HCT116 (cell line): Measurements from ENCODE around the gene HORMAD2.

Experiments
- CEBPB ChIP-seq: IDR thresholded peaks from 2 replicates; pipeline ENCODE4 v1.6.1; 2012; ENCODE audit warnings: low read depth
- ELF1 ChIP-seq: IDR thresholded peaks from 2 replicates; pipeline ENCODE4 v1.6.1; 2012; ENCODE audit warnings: low read depth, borderline replicate concordance
- EZH2 ChIP-seq: fragments of 200-600 bp; sonication (generic); IDR thresholded peaks from 2 replicates; pipeline ENCODE4 v1.6.1; 2017; ENCODE audit warnings: antibody characterized with exemption, mixed run types
- JUND ChIP-seq: IDR thresholded peaks from 2 replicates; pipeline ENCODE4 v1.6.1; 2012
- POLR2A ChIP-seq: IDR thresholded peaks from 2 replicates; pipeline ENCODE4 v1.7.0; 2011; ENCODE audit warnings: borderline replicate concordance; ENCODE audit not compliant: insufficient read depth, insufficient read length; ENCODE audit errors: extremely low read depth
- POLR2AphosphoS5 ChIP-seq: IDR thresholded peaks from 2 replicates; pipeline ENCODE4 v1.6.1; 2011; ENCODE audit warnings: mild to moderate bottlenecking, low read depth, low read length, moderate library complexity
- RAD21 ChIP-seq: IDR thresholded peaks from 2 replicates; pipeline ENCODE4 v1.6.1; 2012; ENCODE audit warnings: low read depth, mild to moderate bottlenecking
- SIN3A ChIP-seq: IDR thresholded peaks from 2 replicates; pipeline ENCODE4 v1.6.1; 2012; ENCODE audit warnings: low read depth
- ZNF274 ChIP-seq: fragments of 200-500 bp; sonication (Bioruptor generic); IDR thresholded peaks from 2 replicates; pipeline ENCODE4 v1.6.1; 2014; ENCODE audit warnings: mild to moderate bottlenecking, low read depth, low read length, inconsistent platforms
- TF ChIP-seq, protein P1 (sequence below), 3 experiments: fragments of 200-600 bp in 1 of 3; sonication (generic) in 1 of 3; IDR thresholded peaks in 2 of 3; conservative IDR thresholded peaks in 1 of 3; 2 replicates each; pipeline ENCODE4 v1.5.1; 2012 to 2017; ENCODE audit warnings: low read depth in 2 of 3, low read length in 2 of 3, antibody characterized with exemption in 1 of 3, borderline replicate concordance in 1 of 3, control low read depth in 1 of 3, mild to moderate bottlenecking in 1 of 3, mixed read lengths in 1 of 3, mixed run types in 1 of 3, moderate library complexity in 1 of 3; ENCODE audit not compliant: insufficient read depth in 1 of 3
- TF ChIP-seq, protein P2 (sequence below): IDR thresholded peaks from 2 replicates; pipeline ENCODE4 v1.6.1; 2012; ENCODE audit warnings: low read depth
- TF ChIP-seq, protein P3 (sequence below): IDR thresholded peaks from 2 replicates; pipeline ENCODE4 v1.6.1; 2012
- TF ChIP-seq, protein P4 (sequence below): IDR thresholded peaks from 2 replicates; pipeline ENCODE4 v1.6.1; 2012

DNA sequence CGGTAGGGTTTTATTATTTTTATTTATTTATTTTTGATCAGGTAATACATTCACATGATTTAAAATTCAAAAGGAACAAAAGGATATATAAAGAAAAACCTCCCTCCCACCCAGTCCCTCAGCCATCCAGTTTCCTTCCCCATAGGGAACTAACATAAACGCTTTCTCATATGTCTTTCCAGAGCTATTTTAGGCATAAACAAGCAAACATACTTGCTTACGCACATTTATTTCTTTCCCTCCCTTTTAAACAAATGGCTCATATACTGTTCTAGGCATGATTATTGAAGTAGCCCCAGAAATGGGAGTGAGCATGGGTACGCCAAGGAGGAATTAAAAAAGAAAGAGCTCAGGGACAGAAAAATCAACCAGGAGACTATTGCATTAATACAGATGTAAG is 102.6 kb downstream of the HORMAD2 start:
- TF ChIP-seq, protein P1, sequence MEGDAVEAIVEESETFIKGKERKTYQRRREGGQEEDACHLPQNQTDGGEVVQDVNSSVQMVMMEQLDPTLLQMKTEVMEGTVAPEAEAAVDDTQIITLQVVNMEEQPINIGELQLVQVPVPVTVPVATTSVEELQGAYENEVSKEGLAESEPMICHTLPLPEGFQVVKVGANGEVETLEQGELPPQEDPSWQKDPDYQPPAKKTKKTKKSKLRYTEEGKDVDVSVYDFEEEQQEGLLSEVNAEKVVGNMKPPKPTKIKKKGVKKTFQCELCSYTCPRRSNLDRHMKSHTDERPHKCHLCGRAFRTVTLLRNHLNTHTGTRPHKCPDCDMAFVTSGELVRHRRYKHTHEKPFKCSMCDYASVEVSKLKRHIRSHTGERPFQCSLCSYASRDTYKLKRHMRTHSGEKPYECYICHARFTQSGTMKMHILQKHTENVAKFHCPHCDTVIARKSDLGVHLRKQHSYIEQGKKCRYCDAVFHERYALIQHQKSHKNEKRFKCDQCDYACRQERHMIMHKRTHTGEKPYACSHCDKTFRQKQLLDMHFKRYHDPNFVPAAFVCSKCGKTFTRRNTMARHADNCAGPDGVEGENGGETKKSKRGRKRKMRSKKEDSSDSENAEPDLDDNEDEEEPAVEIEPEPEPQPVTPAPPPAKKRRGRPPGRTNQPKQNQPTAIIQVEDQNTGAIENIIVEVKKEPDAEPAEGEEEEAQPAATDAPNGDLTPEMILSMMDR (IDR thresholded peaks at IDR 0.05 in 2 of 3, conservative IDR thresholded peaks at IDR 0.05 in 1 of 3; ENCODE audit: borderline replicate concordance in 1 of 3, insufficient read depth in 1 of 3, low read depth in 2 of 3, low read length in 2 of 3) = no peak
- TF ChIP-seq ELF1 = no peak
- no peak for TF ChIP-seq EZH2
- no peak for TF ChIP-seq CEBPB
- TF ChIP-seq ZNF274 = no peak
- TF ChIP-seq, protein P2, sequence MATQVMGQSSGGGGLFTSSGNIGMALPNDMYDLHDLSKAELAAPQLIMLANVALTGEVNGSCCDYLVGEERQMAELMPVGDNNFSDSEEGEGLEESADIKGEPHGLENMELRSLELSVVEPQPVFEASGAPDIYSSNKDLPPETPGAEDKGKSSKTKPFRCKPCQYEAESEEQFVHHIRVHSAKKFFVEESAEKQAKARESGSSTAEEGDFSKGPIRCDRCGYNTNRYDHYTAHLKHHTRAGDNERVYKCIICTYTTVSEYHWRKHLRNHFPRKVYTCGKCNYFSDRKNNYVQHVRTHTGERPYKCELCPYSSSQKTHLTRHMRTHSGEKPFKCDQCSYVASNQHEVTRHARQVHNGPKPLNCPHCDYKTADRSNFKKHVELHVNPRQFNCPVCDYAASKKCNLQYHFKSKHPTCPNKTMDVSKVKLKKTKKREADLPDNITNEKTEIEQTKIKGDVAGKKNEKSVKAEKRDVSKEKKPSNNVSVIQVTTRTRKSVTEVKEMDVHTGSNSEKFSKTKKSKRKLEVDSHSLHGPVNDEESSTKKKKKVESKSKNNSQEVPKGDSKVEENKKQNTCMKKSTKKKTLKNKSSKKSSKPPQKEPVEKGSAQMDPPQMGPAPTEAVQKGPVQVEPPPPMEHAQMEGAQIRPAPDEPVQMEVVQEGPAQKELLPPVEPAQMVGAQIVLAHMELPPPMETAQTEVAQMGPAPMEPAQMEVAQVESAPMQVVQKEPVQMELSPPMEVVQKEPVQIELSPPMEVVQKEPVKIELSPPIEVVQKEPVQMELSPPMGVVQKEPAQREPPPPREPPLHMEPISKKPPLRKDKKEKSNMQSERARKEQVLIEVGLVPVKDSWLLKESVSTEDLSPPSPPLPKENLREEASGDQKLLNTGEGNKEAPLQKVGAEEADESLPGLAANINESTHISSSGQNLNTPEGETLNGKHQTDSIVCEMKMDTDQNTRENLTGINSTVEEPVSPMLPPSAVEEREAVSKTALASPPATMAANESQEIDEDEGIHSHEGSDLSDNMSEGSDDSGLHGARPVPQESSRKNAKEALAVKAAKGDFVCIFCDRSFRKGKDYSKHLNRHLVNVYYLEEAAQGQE = no peak
- TF ChIP-seq, protein P3, sequence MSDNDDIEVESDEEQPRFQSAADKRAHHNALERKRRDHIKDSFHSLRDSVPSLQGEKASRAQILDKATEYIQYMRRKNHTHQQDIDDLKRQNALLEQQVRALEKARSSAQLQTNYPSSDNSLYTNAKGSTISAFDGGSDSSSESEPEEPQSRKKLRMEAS = no peak
- TF ChIP-seq, protein P4, sequence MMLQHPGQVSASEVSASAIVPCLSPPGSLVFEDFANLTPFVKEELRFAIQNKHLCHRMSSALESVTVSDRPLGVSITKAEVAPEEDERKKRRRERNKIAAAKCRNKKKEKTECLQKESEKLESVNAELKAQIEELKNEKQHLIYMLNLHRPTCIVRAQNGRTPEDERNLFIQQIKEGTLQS = no peak
- no peak for TF ChIP-seq RAD21
- TF ChIP-seq JUND = no peak
- no peak for TF ChIP-seq SIN3A
- TF ChIP-seq POLR2AphosphoS5 = no peak
- TF ChIP-seq POLR2A = no peak
